ENCODE measurements around the gene MAN1A2. TPM values are rescaled to one million over a fixed set of nuclear protein-coding genes. Genes with fewer than 3 reads are reported as not detected.

The MAN1A2 gene
- total RNA-seq, 2 donors from 2014 or later: 43.8 to 63.6 TPM

DNA sequence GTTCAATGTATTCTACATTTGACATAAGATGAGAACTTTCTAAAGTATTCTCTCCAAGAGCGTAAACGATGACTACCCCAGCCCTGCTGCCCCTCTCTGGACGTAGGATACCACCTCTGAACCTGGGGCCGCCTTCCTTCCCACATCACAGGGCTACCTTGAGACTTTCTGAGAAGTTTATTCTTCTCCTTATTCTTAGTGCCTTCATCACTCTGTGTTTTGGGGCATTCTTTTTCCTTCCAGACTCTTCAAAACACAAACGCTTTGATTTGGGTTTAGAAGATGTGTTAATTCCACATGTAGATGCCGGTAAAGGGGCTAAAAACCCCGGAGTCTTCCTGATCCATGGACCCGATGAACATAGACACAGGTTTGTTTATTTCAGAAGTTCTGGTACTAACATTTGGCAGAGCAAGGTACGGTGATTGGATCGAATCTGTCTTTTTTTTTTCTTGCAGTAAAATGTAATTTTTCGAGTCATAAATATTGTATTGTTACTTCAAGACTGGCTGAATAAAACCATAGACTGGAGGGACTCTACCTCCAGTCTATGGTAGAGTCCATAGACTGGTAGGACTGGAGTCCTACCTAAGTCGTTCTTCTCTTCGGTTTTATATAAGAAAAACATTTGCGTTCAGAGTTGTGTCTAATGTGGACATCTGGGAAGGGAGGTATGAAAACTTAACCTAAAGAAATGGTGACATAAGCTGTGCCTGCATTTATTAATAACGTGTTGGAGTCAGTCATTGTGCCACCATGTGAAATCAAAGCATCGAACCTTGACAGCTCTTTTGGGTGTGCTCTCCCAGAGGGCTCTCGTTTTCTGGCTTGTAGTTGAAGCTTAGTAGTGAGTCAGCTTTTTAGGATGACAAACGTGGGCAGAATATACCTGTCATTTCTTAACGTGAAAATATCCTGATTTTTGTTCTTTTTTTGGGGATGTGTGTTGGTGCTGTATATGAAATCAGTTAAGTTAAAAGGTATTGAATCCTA is 1.2 kb downstream of the MAN1A2 start:
- Histone ChIP-seq H3K4me3 (peak overlapping the region; percentile 77 to 96), H3K36me3 (no peaks in the 10 kb centered on the region), H3K27ac (peak overlapping the region; percentile 93 to 98), H3K4me1 (replicated peaks) (peaks cover 7% of the 10 kb centered on the region), H3K27me3 (replicated peaks; ENCODE audit: insufficient read depth) (no peaks in the 10 kb centered on the region), H3K9me3 (no peaks in the 10 kb centered on the region)
- 2% methylated on average over 19 of the region's 19 CpGs for WGBS
- no peak for DNase-seq (ENCODE audit: low spot score)
- intact Hi-C loops (cut with DNase I): loop anchor here (10.0 kb wide), 2 partner anchors 244 to 274 kb away; partner anchors contain the start of gene TRIM45
- no peak for TF ChIP-seq POLR2A (IDR thresholded peaks at IDR 0.05)
- peak; percentile 24 for TF ChIP-seq POLR2AphosphoS5 (IDR thresholded peaks at IDR 0.05)

DNA sequence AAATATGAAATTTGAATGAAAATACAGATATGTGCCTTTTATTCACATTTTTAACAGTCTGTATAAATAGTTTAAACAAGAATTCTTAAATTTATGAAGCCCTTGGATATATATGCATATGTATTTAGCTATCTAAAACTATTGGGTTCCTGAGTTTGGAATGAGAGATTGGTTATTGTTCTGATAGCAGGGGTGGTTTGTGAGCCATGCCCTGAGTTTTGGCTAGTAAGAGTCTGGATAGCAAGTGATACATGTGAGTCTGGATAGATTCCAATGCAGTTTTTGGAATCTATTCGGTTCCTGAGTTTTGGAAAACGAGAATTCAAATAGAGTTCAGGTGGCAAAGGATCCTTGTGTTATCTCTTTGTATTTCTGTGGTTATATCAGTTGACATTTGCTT is 2.8 kb downstream of the MAN1A2 start:
- TF ChIP-seq, protein P1, sequence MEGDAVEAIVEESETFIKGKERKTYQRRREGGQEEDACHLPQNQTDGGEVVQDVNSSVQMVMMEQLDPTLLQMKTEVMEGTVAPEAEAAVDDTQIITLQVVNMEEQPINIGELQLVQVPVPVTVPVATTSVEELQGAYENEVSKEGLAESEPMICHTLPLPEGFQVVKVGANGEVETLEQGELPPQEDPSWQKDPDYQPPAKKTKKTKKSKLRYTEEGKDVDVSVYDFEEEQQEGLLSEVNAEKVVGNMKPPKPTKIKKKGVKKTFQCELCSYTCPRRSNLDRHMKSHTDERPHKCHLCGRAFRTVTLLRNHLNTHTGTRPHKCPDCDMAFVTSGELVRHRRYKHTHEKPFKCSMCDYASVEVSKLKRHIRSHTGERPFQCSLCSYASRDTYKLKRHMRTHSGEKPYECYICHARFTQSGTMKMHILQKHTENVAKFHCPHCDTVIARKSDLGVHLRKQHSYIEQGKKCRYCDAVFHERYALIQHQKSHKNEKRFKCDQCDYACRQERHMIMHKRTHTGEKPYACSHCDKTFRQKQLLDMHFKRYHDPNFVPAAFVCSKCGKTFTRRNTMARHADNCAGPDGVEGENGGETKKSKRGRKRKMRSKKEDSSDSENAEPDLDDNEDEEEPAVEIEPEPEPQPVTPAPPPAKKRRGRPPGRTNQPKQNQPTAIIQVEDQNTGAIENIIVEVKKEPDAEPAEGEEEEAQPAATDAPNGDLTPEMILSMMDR (IDR thresholded peaks at IDR 0.05): no peak
- intact Hi-C loops (cut with DNase I): no loop called here
- WGBS: 13% methylated on average over 2 of the region's 2 CpGs
- H3K9me3 ChIP-seq: no peaks in the 10 kb centered on the region
- H3K27ac ChIP-seq: no peak overlapping the region
- peak overlapping the region in 1 of 2 donors; percentile 96 for H3K4me3 ChIP-seq
- H3K4me1 ChIP-seq (replicated peaks): no peaks in the 10 kb centered on the region
- DNase-seq (ENCODE audit: low spot score): no peak
- no peaks in the 10 kb centered on the region for H3K36me3 ChIP-seq
- H3K27me3 ChIP-seq (replicated peaks; ENCODE audit: insufficient read depth): no peaks in the 10 kb centered on the region

DNA sequence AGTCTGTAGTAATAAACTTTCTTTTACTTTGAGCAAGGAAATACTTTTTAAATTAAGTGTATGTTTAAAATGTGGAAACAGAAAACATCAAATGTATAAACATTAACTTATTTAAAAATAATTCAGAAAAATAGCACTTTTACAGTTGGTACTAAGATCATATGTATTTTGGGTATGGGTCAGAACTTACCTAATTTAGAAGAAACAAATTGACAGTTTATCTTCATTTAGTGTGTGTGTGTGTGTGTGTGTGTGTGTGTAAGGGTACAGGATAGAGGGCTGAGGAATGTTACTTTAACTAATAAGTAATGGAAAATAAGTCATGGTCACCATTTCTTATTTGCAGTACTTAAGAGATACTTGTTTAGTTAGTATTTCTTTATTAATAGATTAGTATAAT is 3.3 kb downstream of the MAN1A2 start:
- Histone ChIP-seq H3K9me3 (no peaks in the 10 kb centered on the region), H3K27me3 (replicated peaks; ENCODE audit: insufficient read depth) (no peaks in the 10 kb centered on the region), H3K4me3 (peak overlapping the region in 1 of 2 donors; percentile 96), H3K4me1 (replicated peaks) (no peaks in the 10 kb centered on the region), H3K36me3 (no peaks in the 10 kb centered on the region), H3K27ac (no peak overlapping the region)
- TF ChIP-seq, protein P1 (IDR thresholded peaks at IDR 0.05): no peak
- TF ChIP-seq POLR2A (IDR thresholded peaks at IDR 0.05): no peak
- no peak for TF ChIP-seq POLR2AphosphoS5 (IDR thresholded peaks at IDR 0.05)
- intact Hi-C loops (cut with DNase I): no loop called here
- no peak for DNase-seq (ENCODE audit: low spot score)

DNA sequence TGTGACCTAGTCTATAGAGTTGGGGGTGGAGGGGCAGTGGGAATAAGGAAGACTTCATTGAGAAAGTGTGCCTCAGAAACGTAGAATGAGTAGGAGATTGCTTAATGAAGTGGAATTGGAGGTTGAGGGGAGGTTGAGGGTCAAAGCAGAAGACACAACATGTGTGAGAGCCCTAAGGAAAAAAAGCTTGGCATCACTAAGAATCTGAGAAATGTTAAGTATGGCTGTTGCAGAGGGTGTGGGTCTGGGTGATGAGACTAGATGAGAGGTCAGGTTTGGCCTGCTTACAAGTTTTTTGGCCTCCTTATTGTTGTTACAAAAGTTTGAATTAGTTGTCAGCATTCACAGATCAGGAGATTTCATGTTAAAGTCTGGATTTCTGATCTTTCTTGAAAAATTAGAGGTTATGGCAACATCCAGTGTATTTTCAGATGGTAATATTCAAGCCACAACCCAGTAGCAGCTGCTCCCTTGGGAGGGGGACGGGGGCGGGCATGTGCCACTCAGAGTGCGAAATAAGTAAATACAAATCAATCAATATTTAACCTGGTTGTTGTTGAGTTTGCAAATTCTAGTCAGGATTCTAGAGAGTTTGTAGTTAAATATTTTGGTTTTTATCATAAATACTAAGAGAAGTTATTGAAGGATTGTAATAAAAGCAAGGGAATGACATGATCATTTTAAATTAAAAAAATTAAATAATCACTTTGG is 4.3 kb downstream of the MAN1A2 start:
- no peaks in the 10 kb centered on the region for H3K9me3 ChIP-seq
- intact Hi-C loops (cut with DNase I): no loop called here
- no peaks in the 10 kb centered on the region for H3K36me3 ChIP-seq
- H3K27ac ChIP-seq: no peak overlapping the region
- H3K4me3 ChIP-seq: no peak overlapping the region
- no peak for DNase-seq (ENCODE audit: low spot score)
- no peaks in the 10 kb centered on the region for H3K27me3 ChIP-seq (replicated peaks; ENCODE audit: insufficient read depth)
- WGBS: 87% methylated on average over 4 of the region's 4 CpGs
- H3K4me1 ChIP-seq (replicated peaks): no peaks in the 10 kb centered on the region
- no peak for TF ChIP-seq POLR2A (IDR thresholded peaks at IDR 0.05)
- TF ChIP-seq POLR2AphosphoS5 (IDR thresholded peaks at IDR 0.05): no peak
- TF ChIP-seq, protein P1 (IDR thresholded peaks at IDR 0.05): no peak

DNA sequence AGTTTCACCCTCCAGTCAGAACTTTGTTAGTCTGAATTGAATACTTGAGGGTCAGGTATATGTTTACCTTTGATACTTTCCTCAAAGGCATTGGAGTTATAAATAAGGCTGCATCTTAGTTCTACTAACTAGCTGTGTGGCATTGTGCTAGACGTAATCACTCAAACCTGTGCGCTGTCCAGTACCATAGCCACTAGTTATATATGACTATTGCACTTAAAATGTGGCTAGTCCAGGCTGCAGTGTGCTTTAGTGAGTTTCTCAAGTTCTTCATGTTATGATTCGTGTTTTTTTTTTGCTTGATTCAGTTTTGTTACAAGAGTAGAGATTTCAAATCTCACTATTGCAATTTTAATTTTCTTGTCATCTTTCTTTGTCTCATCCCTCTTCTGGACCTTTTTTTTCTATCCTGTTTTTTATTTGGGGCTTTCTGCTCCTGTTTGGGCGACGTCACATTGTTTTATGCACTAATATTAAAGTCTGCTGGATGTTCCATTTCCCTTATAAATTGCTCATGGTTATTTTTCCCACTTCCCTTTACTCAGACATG is 5.7 kb downstream of the MAN1A2 start:
- 92% methylated on average over 5 of the region's 5 CpGs for WGBS
- TF ChIP-seq POLR2AphosphoS5 (IDR thresholded peaks at IDR 0.05) (no peak), POLR2A (IDR thresholded peaks at IDR 0.05) (no peak)
- TF ChIP-seq, protein P1 (IDR thresholded peaks at IDR 0.05): no peak
- Histone ChIP-seq H3K4me3 (no peak overlapping the region), H3K27ac (no peak overlapping the region), H3K36me3 (no peaks in the 10 kb centered on the region), H3K4me1 (replicated peaks) (no peaks in the 10 kb centered on the region), H3K9me3 (no peaks in the 10 kb centered on the region), H3K27me3 (replicated peaks; ENCODE audit: insufficient read depth) (no peaks in the 10 kb centered on the region)
- intact Hi-C loops (cut with DNase I): no loop called here
- no peak for DNase-seq (ENCODE audit: low spot score)

All from prostate gland (tissue), 2 donors.